RWPE1 (cell line): ENCODE measurements around the gene KRTAP19-8.

Experiments used
- CTCF ChIA-PET: fragments of 350-600 bp; sonication (Branson Sonifier 250); formaldehyde crosslinking; extraction: SDS; loops from one replicate; lab custom pipeline; 2021; lab: Yijun Ruan, JAX
- POLR2A ChIA-PET: fragments of 400-600 bp; formaldehyde crosslinking; extraction: SDS; loops from one replicate; lab custom pipeline; 2020; ENCODE audit warnings: antibody characterized with exemption; ENCODE audit not compliant: low non-redundant PET; lab: Yijun Ruan, JAX
- DNase-seq: peaks from one replicate; pipeline ENCODE4 v3.0.0; 2012; ENCODE audit warnings: low spot score
- H3K27ac ChIP-seq: fragments of 450-650 bp; 2 replicates; pipeline ENCODE4 v1.5.1; 2017
- CTCF ChIP-seq: fragments of 450-650 bp; conservative IDR thresholded peaks from 2 replicates; pipeline ENCODE4 v1.5.1; 2017; ENCODE audit warnings: low read depth, mild to moderate bottlenecking

KRTAP19-8 gene

DNA sequence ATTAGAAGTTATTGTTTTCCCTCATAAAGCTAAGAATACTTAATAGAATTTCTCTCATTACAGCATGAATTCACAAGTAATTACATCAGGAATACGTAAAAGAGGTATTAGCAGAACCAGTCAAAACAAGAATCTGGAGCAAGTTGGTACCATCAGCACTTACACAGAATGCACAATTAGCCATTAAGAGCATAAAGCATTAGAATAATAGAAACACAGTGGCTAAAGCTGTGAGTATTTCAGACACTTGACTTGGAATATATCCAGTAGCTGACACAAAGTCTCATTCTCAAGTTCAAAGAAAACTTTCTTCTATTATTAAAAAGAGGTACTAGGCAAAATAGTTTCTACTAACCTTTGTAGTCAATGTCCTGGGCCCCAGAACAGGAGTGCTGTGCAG lies 49.6 kb downstream of the KRTAP19-8 start:
- CTCF ChIA-PET: no interaction called here
- DNase-seq: no peak
- no peak for TF ChIP-seq CTCF
- POLR2A ChIA-PET: no interaction called here
- H3K27ac ChIP-seq: no peak overlapping the region
